ENCODE results near the gene DDB1. TPM values are rescaled to one million over a fixed set of nuclear protein-coding genes. Genes with fewer than 3 reads are reported as not detected.

Gene DDB1
- total RNA-seq, 4 donors from 2014 or later = 105 to 144 (median 127) TPM

DNA sequence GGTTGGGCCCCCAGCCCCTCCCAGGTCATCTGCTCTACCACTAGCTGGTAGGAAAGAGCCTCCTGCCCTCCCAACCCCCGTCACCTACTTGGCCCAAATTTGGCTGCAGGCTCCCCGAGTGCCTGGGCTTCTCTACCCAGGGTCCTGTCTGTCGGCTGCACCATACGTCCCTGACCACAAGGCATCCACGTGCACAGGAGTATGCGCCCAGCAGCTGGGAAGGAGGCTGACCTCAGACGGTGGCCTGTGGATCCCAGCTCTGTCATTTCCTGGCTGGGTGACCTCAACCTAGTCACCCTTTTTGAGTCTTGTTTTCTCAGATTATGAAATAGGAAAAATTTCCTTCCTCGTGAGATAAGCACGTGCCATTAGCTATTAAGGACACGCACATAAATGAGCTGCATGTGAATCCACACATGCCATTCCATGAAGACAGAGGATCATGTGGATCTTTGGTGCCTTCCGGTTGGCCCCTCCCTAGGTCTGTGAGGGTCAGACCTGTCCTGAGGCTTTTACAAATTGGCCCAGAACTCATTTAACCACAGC, 15.1 kb upstream of the DDB1 start:
- TF ChIP-seq, protein P1, sequence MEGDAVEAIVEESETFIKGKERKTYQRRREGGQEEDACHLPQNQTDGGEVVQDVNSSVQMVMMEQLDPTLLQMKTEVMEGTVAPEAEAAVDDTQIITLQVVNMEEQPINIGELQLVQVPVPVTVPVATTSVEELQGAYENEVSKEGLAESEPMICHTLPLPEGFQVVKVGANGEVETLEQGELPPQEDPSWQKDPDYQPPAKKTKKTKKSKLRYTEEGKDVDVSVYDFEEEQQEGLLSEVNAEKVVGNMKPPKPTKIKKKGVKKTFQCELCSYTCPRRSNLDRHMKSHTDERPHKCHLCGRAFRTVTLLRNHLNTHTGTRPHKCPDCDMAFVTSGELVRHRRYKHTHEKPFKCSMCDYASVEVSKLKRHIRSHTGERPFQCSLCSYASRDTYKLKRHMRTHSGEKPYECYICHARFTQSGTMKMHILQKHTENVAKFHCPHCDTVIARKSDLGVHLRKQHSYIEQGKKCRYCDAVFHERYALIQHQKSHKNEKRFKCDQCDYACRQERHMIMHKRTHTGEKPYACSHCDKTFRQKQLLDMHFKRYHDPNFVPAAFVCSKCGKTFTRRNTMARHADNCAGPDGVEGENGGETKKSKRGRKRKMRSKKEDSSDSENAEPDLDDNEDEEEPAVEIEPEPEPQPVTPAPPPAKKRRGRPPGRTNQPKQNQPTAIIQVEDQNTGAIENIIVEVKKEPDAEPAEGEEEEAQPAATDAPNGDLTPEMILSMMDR (IDR thresholded peaks at IDR 0.05; ENCODE audit: low read depth) = no peak

- TF ChIP-seq, protein P1 (IDR thresholded peaks at IDR 0.05; ENCODE audit: low read depth) = no peak
Measured at GRCh38 chr11:61345954-61346843, 13.3 kb upstream of the DDB1 start.

DNA sequence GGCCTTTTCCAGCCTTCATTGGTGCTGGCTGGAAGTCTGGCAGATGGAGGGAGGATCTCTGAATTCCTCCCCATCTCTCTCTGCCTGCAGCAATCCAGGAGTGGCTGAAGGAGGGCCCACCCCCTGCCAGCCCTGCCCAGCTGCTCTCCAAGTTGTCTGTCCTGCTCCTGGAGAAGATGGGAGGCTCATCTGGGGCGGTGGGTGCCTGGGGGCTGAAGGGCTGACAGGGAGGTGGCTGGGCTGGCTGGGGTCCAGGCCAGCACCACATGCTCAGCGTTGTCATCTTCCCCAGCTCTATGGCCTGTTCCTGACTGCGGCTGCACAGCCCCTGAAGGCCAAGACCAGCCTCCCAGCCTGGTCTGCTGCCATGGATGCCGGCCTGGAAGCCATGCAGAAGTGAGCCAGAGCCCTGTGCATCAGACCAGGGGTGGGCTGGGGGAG, 12.3 kb upstream of the DDB1 start:
- TF ChIP-seq, protein P1 (IDR thresholded peaks at IDR 0.05; ENCODE audit: low read depth) = no peak

GRCh38 chr11:61343792-61344745, 11.2 kb upstream of the DDB1 start:
- TF ChIP-seq, protein P1 (IDR thresholded peaks at IDR 0.05; ENCODE audit: low read depth) = no peak

- TF ChIP-seq, protein P1 (IDR thresholded peaks at IDR 0.05; ENCODE audit: low read depth) = no peak
Measured at GRCh38 chr11:61342207-61342803, 9.4 kb upstream of the DDB1 start.

GRCh38 chr11:61341706-61342105, 8.8 kb upstream of the DDB1 start:
- TF ChIP-seq, protein P1 (IDR thresholded peaks at IDR 0.05; ENCODE audit: low read depth) = no peak

All from subcutaneous adipose tissue (tissue), 4 donors.